Measurements from ENCODE around the gene PLEK. TPM values are rescaled to one million over a fixed set of nuclear protein-coding genes. Genes with fewer than 3 reads are reported as not detected.

PLEK gene
- total and polyA plus RNA-seq, 2 donors (not counting 3 experiments of a cell fraction or from before 2014, with no cell fraction given): 0.03 to 0.11 TPM

DNA sequence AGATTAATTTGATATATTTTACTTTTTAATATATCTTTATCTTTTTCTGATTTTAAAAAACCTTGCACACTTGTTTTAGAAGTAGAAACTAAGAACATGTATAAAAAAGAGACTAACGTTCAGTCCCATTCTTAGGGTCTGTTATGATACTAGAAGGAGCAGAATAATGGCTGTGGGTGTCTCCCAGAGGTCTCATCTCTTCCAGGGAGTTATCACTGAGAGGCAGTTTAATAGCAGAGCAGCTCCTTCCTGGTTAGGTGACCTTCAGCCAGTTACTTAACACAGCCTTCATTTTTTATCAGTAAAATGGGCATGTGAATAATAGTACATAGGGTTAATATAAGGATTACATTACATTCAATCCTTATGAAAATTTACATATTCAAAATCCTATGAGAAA is 61.4 kb downstream of the PLEK start:
- no peaks in the 10 kb centered on the region for H3K79me2 ChIP-seq (ENCODE audit: control insufficient read depth, insufficient read depth, low read length)
- TF ChIP-seq, protein P1, sequence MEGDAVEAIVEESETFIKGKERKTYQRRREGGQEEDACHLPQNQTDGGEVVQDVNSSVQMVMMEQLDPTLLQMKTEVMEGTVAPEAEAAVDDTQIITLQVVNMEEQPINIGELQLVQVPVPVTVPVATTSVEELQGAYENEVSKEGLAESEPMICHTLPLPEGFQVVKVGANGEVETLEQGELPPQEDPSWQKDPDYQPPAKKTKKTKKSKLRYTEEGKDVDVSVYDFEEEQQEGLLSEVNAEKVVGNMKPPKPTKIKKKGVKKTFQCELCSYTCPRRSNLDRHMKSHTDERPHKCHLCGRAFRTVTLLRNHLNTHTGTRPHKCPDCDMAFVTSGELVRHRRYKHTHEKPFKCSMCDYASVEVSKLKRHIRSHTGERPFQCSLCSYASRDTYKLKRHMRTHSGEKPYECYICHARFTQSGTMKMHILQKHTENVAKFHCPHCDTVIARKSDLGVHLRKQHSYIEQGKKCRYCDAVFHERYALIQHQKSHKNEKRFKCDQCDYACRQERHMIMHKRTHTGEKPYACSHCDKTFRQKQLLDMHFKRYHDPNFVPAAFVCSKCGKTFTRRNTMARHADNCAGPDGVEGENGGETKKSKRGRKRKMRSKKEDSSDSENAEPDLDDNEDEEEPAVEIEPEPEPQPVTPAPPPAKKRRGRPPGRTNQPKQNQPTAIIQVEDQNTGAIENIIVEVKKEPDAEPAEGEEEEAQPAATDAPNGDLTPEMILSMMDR (IDR thresholded peaks at IDR 0.05; ENCODE audit: extremely low read depth in 1 of 2, insufficient read depth in 1 of 2, low read depth in 1 of 2, low read length in 2 of 2): no peak
- no peak for TF ChIP-seq GATA2 (IDR thresholded peaks at IDR 0.05; ENCODE audit: insufficient read depth, insufficient read length, low read depth, low read length)
- TF ChIP-seq POLR2A (IDR thresholded peaks at IDR 0.05; ENCODE audit: low read depth, low read length): no peak
- no peak for TF ChIP-seq EZH2 (IDR thresholded peaks at IDR 0.05; ENCODE audit: borderline replicate concordance, low read depth, low read length, severe bottlenecking)
- no peak for TF ChIP-seq JUN (IDR thresholded peaks at IDR 0.05; ENCODE audit: borderline replicate concordance, insufficient read depth, insufficient read length, low read depth)
- no peak for TF ChIP-seq FOS (IDR thresholded peaks at IDR 0.05; ENCODE audit: borderline replicate concordance, insufficient read depth, low read length)
- no peak overlapping the region for H3K4me3 ChIP-seq (replicated peaks in 1 of 3; ENCODE audit: insufficient read depth in 1 of 3, low read depth in 1 of 3, low read length in 3 of 3)
- H3K9me3 ChIP-seq (replicated peaks; ENCODE audit: control insufficient read depth, insufficient read depth, low read length): no peaks in the 10 kb centered on the region
- intact Hi-C loops (cut with micrococcal nuclease): no loop called here
- H3K27me3 ChIP-seq (ENCODE audit: control insufficient read depth in 2 of 2, insufficient read depth in 2 of 2, low read length in 2 of 2): peaks cover 12 to 23% of the 10 kb centered on the region in 2 experiments
- H3K4me1 ChIP-seq (ENCODE audit: control insufficient read depth, extremely low read depth, insufficient read depth, low read length): no peaks in the 10 kb centered on the region
- H3K27ac ChIP-seq (ENCODE audit: insufficient read depth, low read depth, low read length): no peak overlapping the region
- no peak overlapping the region for H3K4me2 ChIP-seq (ENCODE audit: insufficient read depth, low read length)
- H4K20me1 ChIP-seq (replicated peaks; ENCODE audit: control insufficient read depth, extremely low read depth, insufficient read depth, low read length): no peaks in the 10 kb centered on the region
- no peak overlapping the region for H2AFZ ChIP-seq (ENCODE audit: low read depth, low read length)
- no peak overlapping the region for H3K9ac ChIP-seq (replicated peaks; ENCODE audit: extremely low read depth, insufficient read depth, low read length)
- no peaks in the 10 kb centered on the region for H3K9me1 ChIP-seq (replicated peaks; ENCODE audit: control insufficient read depth, extremely low read depth, insufficient read depth, low read length)
- FAIRE-seq (no peak), DNase-seq (ENCODE audit: low read depth, low spot score) (no peak)
- H3K36me3 ChIP-seq (ENCODE audit: control insufficient read depth in 2 of 2, extremely low read depth in 1 of 2, insufficient read depth in 2 of 2, low read length in 2 of 2): no peaks in the 10 kb centered on the region
- dilution Hi-C loops (cut with MboI; ENCODE audit: extremely low pct_ligation_motif_present, low sequenced_read_pairs): no loop called here
- ChIA-PET POLR2A (no interaction called here), CTCF (interaction anchor here (1.2 to 2.1 kb wide), 2 partner anchors 15 to 37 kb away, joined by 4 to 7 read pairs; no protein-coding TSS in a partner anchor)
- BruUV-seq (replicated peaks): no TSS peak
